Measurements from ENCODE around the gene TRAF7. TPM values are rescaled to one million over a fixed set of nuclear protein-coding genes. Genes with fewer than 3 reads are reported as not detected.

Gene TRAF7
- total RNA-seq, 1 experiment from 2014 or later = 199 TPM

DNA sequence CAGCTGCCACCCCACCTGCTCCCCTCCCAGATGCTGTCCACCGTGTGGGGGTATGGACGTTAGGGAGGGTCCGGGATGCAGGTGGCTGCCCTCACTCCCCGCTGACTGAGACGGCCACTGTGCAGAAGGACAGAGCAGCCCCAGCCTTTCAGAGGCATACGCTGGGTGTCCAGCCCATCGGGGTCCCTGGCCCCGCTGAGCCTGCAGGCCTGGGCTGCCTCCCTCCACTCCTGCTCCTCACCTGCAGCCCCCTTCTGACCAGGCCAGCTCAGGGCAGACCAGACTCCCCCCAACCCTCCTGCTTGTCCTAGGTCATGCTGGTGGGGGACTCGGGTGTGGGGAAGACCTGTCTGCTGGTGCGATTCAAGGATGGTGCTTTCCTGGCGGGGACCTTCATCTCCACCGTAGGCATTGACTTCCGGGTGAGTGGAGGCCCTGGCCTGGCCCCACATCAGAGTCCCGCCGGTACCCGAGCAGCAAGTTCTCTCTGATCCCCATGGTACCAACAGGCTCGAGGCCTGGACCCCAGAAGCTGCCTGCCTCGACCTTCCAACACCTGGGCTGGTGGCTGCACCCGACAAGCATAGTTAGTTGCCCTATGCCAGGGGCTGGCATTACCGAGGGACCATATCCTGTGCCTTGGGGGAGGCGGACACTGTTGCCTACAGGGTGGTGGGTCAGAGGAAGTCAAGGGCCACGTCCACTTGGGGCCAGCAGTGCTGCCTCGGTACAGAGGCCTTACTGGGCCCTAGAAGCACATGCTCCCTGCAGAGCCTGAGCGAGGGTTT, 5.8 kb upstream of the TRAF7 start:
- peak in 1 of 2 experiments; percentile 34 for DNase-seq
- Histone ChIP-seq H3K27ac (peak overlapping the region; percentile 18; the same call in 1 of the 2 replicates), H3K4me1 (replicated peaks; ENCODE audit: insufficient read depth) (peaks cover 34% of the 10 kb centered on the region), H3K4me2 (peak overlapping the region; percentile 82), H4K20me1 (ENCODE audit: insufficient read depth) (peaks cover 45% of the 10 kb centered on the region), H3K9me3 (ENCODE audit: insufficient read depth, low read depth) (no peaks in the 10 kb centered on the region), H3K36me3 (ENCODE audit: low read depth) (peaks cover 27% of the 10 kb centered on the region), H3K4me3 (peak overlapping the region; percentile 68), H3F3A (ENCODE audit: insufficient read depth, low read depth) (peaks cover 64% of the 10 kb centered on the region), H3K9me2 (ENCODE audit: insufficient read depth) (no peaks in the 10 kb centered on the region), H3K79me2 (ENCODE audit: low read depth) (peaks cover 43% of the 10 kb centered on the region), H3K27me3 (ENCODE audit: insufficient read depth, low read depth) (no peaks in the 10 kb centered on the region), H2AFZ (no peak overlapping the region)
- POLR2A ChIA-PET (ENCODE audit: unreplicated experiment) = interaction anchor here (0.6 kb wide), 1 partner anchor 118 kb away, joined by 4 read pairs; no protein-coding TSS in a partner anchor
- CTCF ChIA-PET = no interaction called here
- no TSS peak for BruUV-seq (replicated peaks)
- intact Hi-C loops (cut with micrococcal nuclease; ENCODE audit: unreplicated experiment) = loop anchor here (2.0 to 10.0 kb wide), 4 partner anchors 58 to 368 kb away; partner anchors contain the start of genes NUBP2 and SPSB3
- TF ChIP-seq, protein P1, sequence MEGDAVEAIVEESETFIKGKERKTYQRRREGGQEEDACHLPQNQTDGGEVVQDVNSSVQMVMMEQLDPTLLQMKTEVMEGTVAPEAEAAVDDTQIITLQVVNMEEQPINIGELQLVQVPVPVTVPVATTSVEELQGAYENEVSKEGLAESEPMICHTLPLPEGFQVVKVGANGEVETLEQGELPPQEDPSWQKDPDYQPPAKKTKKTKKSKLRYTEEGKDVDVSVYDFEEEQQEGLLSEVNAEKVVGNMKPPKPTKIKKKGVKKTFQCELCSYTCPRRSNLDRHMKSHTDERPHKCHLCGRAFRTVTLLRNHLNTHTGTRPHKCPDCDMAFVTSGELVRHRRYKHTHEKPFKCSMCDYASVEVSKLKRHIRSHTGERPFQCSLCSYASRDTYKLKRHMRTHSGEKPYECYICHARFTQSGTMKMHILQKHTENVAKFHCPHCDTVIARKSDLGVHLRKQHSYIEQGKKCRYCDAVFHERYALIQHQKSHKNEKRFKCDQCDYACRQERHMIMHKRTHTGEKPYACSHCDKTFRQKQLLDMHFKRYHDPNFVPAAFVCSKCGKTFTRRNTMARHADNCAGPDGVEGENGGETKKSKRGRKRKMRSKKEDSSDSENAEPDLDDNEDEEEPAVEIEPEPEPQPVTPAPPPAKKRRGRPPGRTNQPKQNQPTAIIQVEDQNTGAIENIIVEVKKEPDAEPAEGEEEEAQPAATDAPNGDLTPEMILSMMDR (conservative IDR thresholded peaks at IDR 0.05) = no peak
- no peak for TF ChIP-seq EZH2 (IDR thresholded peaks at IDR 0.05; ENCODE audit: low read depth)

DNA sequence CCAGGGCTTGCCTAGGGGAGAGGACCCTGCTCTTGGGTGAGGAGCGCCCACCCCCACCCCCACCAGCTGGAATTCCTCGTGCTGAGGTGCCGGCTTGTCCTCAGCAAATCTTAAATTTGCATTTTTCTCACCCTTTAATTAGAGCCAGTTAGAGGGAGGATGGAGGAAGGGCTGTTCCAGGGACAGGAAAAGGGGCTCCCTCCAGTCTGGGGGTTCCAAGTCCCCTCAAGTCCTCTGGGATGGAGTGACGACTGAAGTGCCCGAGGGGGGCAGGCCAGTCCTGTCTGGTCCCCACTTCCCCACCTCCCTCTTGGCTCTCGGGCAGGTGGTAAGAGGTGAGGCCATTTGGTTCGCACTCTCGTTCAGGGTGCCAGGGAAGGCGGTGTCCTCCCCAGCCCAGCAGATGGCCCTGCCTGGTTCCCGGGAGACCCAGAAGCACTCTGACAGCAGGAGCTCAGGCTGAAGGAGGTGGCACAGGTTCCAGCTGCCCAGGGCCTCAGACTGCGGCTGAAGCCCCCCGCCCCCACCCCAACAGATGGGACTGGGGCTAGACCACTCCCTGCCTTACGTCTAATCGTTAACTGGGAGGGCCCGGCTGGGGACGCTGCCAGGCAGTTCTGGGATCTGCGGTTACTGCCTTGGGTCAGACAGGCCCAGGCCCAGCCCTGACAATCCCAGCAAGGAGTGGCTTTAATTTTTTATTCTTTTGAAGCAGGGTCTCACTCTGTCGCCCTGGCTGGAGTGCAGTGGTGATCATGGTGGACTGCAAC, 5.0 kb upstream of the TRAF7 start:
- no peak for TF ChIP-seq EZH2 (IDR thresholded peaks at IDR 0.05; ENCODE audit: low read depth)
- TF ChIP-seq, protein P1 (conservative IDR thresholded peaks at IDR 0.05) = no peak
- intact Hi-C loops (cut with micrococcal nuclease; ENCODE audit: unreplicated experiment) = loop anchor here (5.0 kb wide), 1 partner anchor 368 kb away; the partner anchor contains the start of genes NUBP2 and SPSB3
- Histone ChIP-seq H3K4me1 (replicated peaks; ENCODE audit: insufficient read depth) (peaks cover 34% of the 10 kb centered on the region), H4K20me1 (ENCODE audit: insufficient read depth) (peaks cover 45% of the 10 kb centered on the region), H3K4me3 (peak overlapping the region; percentile 99; the same call in 1 of the 2 replicates), H3F3A (ENCODE audit: insufficient read depth, low read depth) (peaks cover 65% of the 10 kb centered on the region), H3K27me3 (ENCODE audit: insufficient read depth, low read depth) (no peaks in the 10 kb centered on the region), H2AFZ (no peak overlapping the region), H3K79me2 (ENCODE audit: low read depth) (peaks cover 47% of the 10 kb centered on the region), H3K27ac (peak overlapping the region; percentile 18; the same call in 1 of the 2 replicates), H3K9me3 (ENCODE audit: insufficient read depth, low read depth) (no peaks in the 10 kb centered on the region), H3K36me3 (ENCODE audit: low read depth) (peaks cover 29% of the 10 kb centered on the region), H3K9me2 (ENCODE audit: insufficient read depth) (no peaks in the 10 kb centered on the region), H3K4me2 (peak overlapping the region; percentile 82)
- POLR2A ChIA-PET (ENCODE audit: unreplicated experiment) = interaction anchor here (0.7 to 0.8 kb wide), 2 partner anchors 121 to 405 kb away, joined by 5 to 7 read pairs; no protein-coding TSS in a partner anchor
- peak; percentile 41 to 49 for DNase-seq
- CTCF ChIA-PET = interaction anchor here (0.7 kb wide), 1 partner anchor 101 kb away, joined by 5 read pairs; the partner anchor contains the start of gene ECI1
- no TSS peak for BruUV-seq (replicated peaks)

Data from PC-9 (cell line).